Measurements from ENCODE around the gene H2BW2. TPM values are rescaled to one million over a fixed set of nuclear protein-coding genes. Genes with fewer than 3 reads are reported as not detected.
"Not testable (repeated sequence)": the region's sequence is repeated elsewhere in the genome, so short reads cannot be mapped to it uniquely, and the experiment has no call there.

Gene H2BW2
- total RNA-seq (not detected), total RNA-seq (0 to 0.05 (median 0) reads per million in 29 experiments)
- not detected for total RNA-seq (2013)

- ATAC-seq (replicated peaks in 1 of 4) (no peak), DNase-seq (no peak)
- Histone ChIP-seq H3K4me3 (ENCODE audit: control insufficient read depth in 1 of 2, extremely low read depth in 1 of 2, low read length in 1 of 2) (no peak within 1 kb of the TSS), H3K9me3 (no peaks in the 10 kb centered on the region), H3K27me3 (replicated peaks in 1 of 2; ENCODE audit: control insufficient read depth in 2 of 2, extremely low read depth in 1 of 2, insufficient read depth in 2 of 2, low read length in 1 of 2) (peaks cover 0 to 2% of the 10 kb centered on the region in 2 experiments), H3K36me3 (ENCODE audit: control insufficient read depth in 2 of 2, extremely low read depth in 1 of 2, insufficient read depth in 1 of 2, low read length in 1 of 2) (no peaks in the 10 kb centered on the region), H3K27ac (ENCODE audit: low read length) (no peak within 1 kb of the TSS), H3K4me1 (ENCODE audit: control insufficient read depth in 1 of 2, extremely low read depth in 1 of 2, insufficient read depth in 2 of 2, low read length in 2 of 2) (no peaks in the 10 kb centered on the region)
- no peaks in the 10 kb centered on the region for H3K36me3 Mint-ChIP-seq
- H3K4me3 Mint-ChIP-seq: no peak within 1 kb of the TSS
- H3K4me1 Mint-ChIP-seq: no peaks in the 10 kb centered on the region
- 84% methylated on average over 18 of the region's 39 CpGs for WGBS (ENCODE audit: insufficient coverage)
- no peak within 1 kb of the TSS for H3K27ac Mint-ChIP-seq
- peaks cover 15 to 52% of the 10 kb centered on the region in 2 donors for H3K27me3 Mint-ChIP-seq
- no peaks in the 10 kb centered on the region for H3K9me3 Mint-ChIP-seq
- ChIA-PET CTCF (no interaction called here), POLR2A (no interaction called here)
Observed at GRCh38 chrX:104039689-104040505, at the start of gene H2BW2. Gene H2BW2 (plus strand): TSS chrX:104039956. CDS start chrX:104039995, 39 bp downstream.

DNA sequence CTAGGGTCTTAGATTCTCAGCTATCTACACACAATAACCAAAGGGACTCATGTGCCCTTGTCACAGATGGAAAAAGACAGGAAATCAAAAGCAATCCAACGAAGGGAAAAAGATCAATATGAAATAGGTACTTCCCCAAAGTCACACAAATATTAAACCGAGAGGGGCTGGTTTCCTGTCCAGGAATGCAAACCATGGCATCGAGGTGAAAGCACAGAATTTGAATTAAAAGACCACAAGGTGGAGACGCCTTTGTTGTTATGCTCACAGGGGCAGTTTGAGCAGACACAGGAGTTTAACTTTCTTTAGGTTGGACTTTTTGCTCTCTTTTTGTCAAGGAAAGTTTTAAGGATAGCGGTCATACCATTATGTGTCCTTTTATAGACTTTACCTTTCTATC lies 40.5 kb upstream of the H2BW2 start:
- Histone ChIP-seq H3K27ac (ENCODE audit: low read length) (no peak overlapping the region), H3K36me3 (ENCODE audit: control insufficient read depth in 2 of 2, extremely low read depth in 1 of 2, insufficient read depth in 1 of 2, low read length in 1 of 2) (no peaks in the 10 kb centered on the region), H3K4me1 (ENCODE audit: control insufficient read depth in 1 of 2, extremely low read depth in 1 of 2, insufficient read depth in 2 of 2, low read length in 2 of 2) (no peaks in the 10 kb centered on the region), H3K4me3 (ENCODE audit: control insufficient read depth in 1 of 2, extremely low read depth in 1 of 2, low read length in 1 of 2) (no peak overlapping the region), H3K9me3 (no peaks in the 10 kb centered on the region), H3K27me3 (replicated peaks in 1 of 2; ENCODE audit: control insufficient read depth in 2 of 2, extremely low read depth in 1 of 2, insufficient read depth in 2 of 2, low read length in 1 of 2) (no peaks in the 10 kb centered on the region)
- whole genome bisulfite sequencing (ENCODE audit: insufficient coverage): 100% methylated on average over 1 of the region's 5 CpGs
- Mint-ChIP-seq H3K36me3 (no peaks in the 10 kb centered on the region), H3K27me3 (peaks cover 6 to 44% of the 10 kb centered on the region in 2 donors), H3K4me1 (no peaks in the 10 kb centered on the region), H3K4me3 (no peak overlapping the region), H3K27ac (no peak overlapping the region), H3K9me3 (no peaks in the 10 kb centered on the region)
- DNase-seq (no peak), ATAC-seq (replicated peaks in 1 of 4) (no peak)
- ChIA-PET POLR2A (no interaction called here), CTCF (no interaction called here)

- no peaks in the 10 kb centered on the region for H3K4me1 ChIP-seq (ENCODE audit: control insufficient read depth in 1 of 2, extremely low read depth in 1 of 2, insufficient read depth in 2 of 2, low read length in 2 of 2)
- ChIA-PET POLR2A (no interaction called here), CTCF (no interaction called here)
- ATAC-seq (replicated peaks in 1 of 4) (no peak), DNase-seq (no peak)
- H3K36me3 ChIP-seq (ENCODE audit: control insufficient read depth in 2 of 2, extremely low read depth in 1 of 2, insufficient read depth in 1 of 2, low read length in 1 of 2): no peaks in the 10 kb centered on the region
- H3K27ac ChIP-seq (ENCODE audit: low read length): no peak overlapping the region
- no peaks in the 10 kb centered on the region for H3K36me3 Mint-ChIP-seq
- no peak overlapping the region for H3K27ac Mint-ChIP-seq
- H3K4me3 ChIP-seq (ENCODE audit: control insufficient read depth in 1 of 2, extremely low read depth in 1 of 2, low read length in 1 of 2): no peak overlapping the region
- no peaks in the 10 kb centered on the region for H3K27me3 ChIP-seq (replicated peaks in 1 of 2; ENCODE audit: control insufficient read depth in 2 of 2, extremely low read depth in 1 of 2, insufficient read depth in 2 of 2, low read length in 1 of 2)
- no peaks in the 10 kb centered on the region for H3K4me1 Mint-ChIP-seq
- H3K9me3 ChIP-seq: no peaks in the 10 kb centered on the region
- H3K27me3 Mint-ChIP-seq: peaks cover 2 to 27% of the 10 kb centered on the region in 2 donors
- WGBS (ENCODE audit: insufficient coverage): 64% methylated on average over 4 of the region's 5 CpGs
- H3K4me3 Mint-ChIP-seq: no peak overlapping the region
- H3K9me3 Mint-ChIP-seq: no peaks in the 10 kb centered on the region
Observed at GRCh38 chrX:104008831-104009230, 30.9 kb upstream of the H2BW2 start.

- Histone ChIP-seq H3K9me3 (no peaks in the 10 kb centered on the region), H3K27me3 (replicated peaks in 1 of 2; ENCODE audit: control insufficient read depth in 2 of 2, extremely low read depth in 1 of 2, insufficient read depth in 2 of 2, low read length in 1 of 2) (no peaks in the 10 kb centered on the region), H3K27ac (ENCODE audit: low read length) (no peak overlapping the region), H3K4me1 (ENCODE audit: control insufficient read depth in 1 of 2, extremely low read depth in 1 of 2, insufficient read depth in 2 of 2, low read length in 2 of 2) (no peaks in the 10 kb centered on the region), H3K36me3 (ENCODE audit: control insufficient read depth in 2 of 2, extremely low read depth in 1 of 2, insufficient read depth in 1 of 2, low read length in 1 of 2) (no peaks in the 10 kb centered on the region), H3K4me3 (ENCODE audit: control insufficient read depth in 1 of 2, extremely low read depth in 1 of 2, low read length in 1 of 2) (no peak overlapping the region)
- no peak overlapping the region for H3K27ac Mint-ChIP-seq
- no peak overlapping the region for H3K4me3 Mint-ChIP-seq
- no peaks in the 10 kb centered on the region for H3K36me3 Mint-ChIP-seq
- CTCF ChIA-PET: no interaction called here
- H3K9me3 Mint-ChIP-seq: no peaks in the 10 kb centered on the region
- no peaks in the 10 kb centered on the region for H3K4me1 Mint-ChIP-seq
- H3K27me3 Mint-ChIP-seq: peaks cover 2 to 17% of the 10 kb centered on the region in 2 donors
- no peak for DNase-seq
- POLR2A ChIA-PET: no interaction called here
- no peak for ATAC-seq (replicated peaks in 1 of 4)
- 90% methylated on average over 20 of the region's 24 CpGs for WGBS (ENCODE audit: insufficient coverage)
Observed at GRCh38 chrX:104013158-104013557, 26.6 kb upstream of the H2BW2 start.

DNA sequence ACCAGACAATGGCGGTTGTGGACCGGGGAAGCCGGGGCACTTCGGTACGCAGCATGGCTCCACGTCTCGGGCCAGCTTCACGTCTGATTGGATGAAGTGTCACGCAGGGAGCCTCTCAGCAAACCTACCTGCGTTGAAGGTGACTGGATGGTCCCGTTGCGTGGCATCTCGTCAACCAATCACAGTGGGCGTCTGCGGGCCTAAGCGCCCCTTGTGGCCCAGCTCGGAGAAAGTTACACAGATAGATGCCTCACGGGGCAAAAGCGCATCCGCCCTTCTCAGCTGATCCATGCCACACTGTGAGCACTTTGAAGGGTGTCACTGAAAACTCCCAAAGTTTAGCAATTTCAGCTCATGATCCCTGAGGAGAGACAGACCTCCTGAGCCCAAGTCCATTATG lies 26.1 kb upstream of the H2BW2 start, which contains the start of gene H2BW1:
TSS of gene H2BW1 (minus strand) at position 103 of the 400 bp plus-strand sequence. CDS start 132 bp downstream, outside the sequence.
- H3K4me3 ChIP-seq (ENCODE audit: control insufficient read depth in 1 of 2, extremely low read depth in 1 of 2, low read length in 1 of 2): no peak within 1 kb of the TSS
- H3K4me1 Mint-ChIP-seq: no peaks in the 10 kb centered on the region
- no peaks in the 10 kb centered on the region for H3K4me1 ChIP-seq (ENCODE audit: control insufficient read depth in 1 of 2, extremely low read depth in 1 of 2, insufficient read depth in 2 of 2, low read length in 2 of 2)
- no peak within 1 kb of the TSS for H3K27ac ChIP-seq (ENCODE audit: low read length)
- no peaks in the 10 kb centered on the region for H3K36me3 ChIP-seq (ENCODE audit: control insufficient read depth in 2 of 2, extremely low read depth in 1 of 2, insufficient read depth in 1 of 2, low read length in 1 of 2)
- H3K27ac Mint-ChIP-seq: no peak within 1 kb of the TSS
- no peak within 1 kb of the TSS for H3K4me3 Mint-ChIP-seq
- no peaks in the 10 kb centered on the region for H3K36me3 Mint-ChIP-seq
- ChIA-PET CTCF (no interaction called here), POLR2A (no interaction called here)
- no peaks in the 10 kb centered on the region for H3K27me3 ChIP-seq (replicated peaks in 1 of 2; ENCODE audit: control insufficient read depth in 2 of 2, extremely low read depth in 1 of 2, insufficient read depth in 2 of 2, low read length in 1 of 2)
- WGBS (ENCODE audit: insufficient coverage): 90% methylated on average over 14 of the region's 20 CpGs
- peaks cover 2 to 17% of the 10 kb centered on the region in 2 donors for H3K27me3 Mint-ChIP-seq
- DNase-seq (no peak), ATAC-seq (replicated peaks in 1 of 4) (no peak)
- no peaks in the 10 kb centered on the region for H3K9me3 Mint-ChIP-seq
- H3K9me3 ChIP-seq: no peaks in the 10 kb centered on the region

GRCh38 chrX:104015576-104015975 lies 24.2 kb upstream of the H2BW2 start:
- H3K36me3 ChIP-seq (ENCODE audit: control insufficient read depth in 2 of 2, extremely low read depth in 1 of 2, insufficient read depth in 1 of 2, low read length in 1 of 2); ATAC-seq (replicated peaks in 1 of 4); H3K4me3 Mint-ChIP-seq; H3K4me1 ChIP-seq (ENCODE audit: control insufficient read depth in 1 of 2, extremely low read depth in 1 of 2, insufficient read depth in 2 of 2, low read length in 2 of 2); H3K27me3 ChIP-seq (replicated peaks in 1 of 2; ENCODE audit: control insufficient read depth in 2 of 2, extremely low read depth in 1 of 2, insufficient read depth in 2 of 2, low read length in 1 of 2); H3K27ac Mint-ChIP-seq; H3K9me3 ChIP-seq; CTCF ChIA-PET; H3K4me1 Mint-ChIP-seq; POLR2A ChIA-PET; H3K27ac ChIP-seq (ENCODE audit: low read length); H3K9me3 Mint-ChIP-seq; H3K36me3 Mint-ChIP-seq; DNase-seq; H3K4me3 ChIP-seq (ENCODE audit: control insufficient read depth in 1 of 2, extremely low read depth in 1 of 2, low read length in 1 of 2): not testable (repeated sequence)
- H3K27me3 Mint-ChIP-seq: peaks cover 3 to 18% of the 10 kb centered on the region in 2 donors
- WGBS (ENCODE audit: insufficient coverage): no CpG with 5 or more reads among the region's 8 CpGs

All from T-cell (primary cell).